Stomach (tissue), 4 donors: ENCODE data around the gene KHK.

Source experiments
- CTCF ChIP-seq, 7 experiments: fragments of 450-650 bp in 4 of 7; fragments of 200-600 bp in 3 of 7; sonication (generic) in 3 of 7; IDR thresholded peaks; one replicate each; pipeline ENCODE4 v1.5.1; 2016 to 2019; ENCODE audit warnings: antibody characterized with exemption in 7 of 7, control low read depth in 2 of 7, mild to moderate bottlenecking in 1 of 7
- POLR2A ChIP-seq, 4 donors: fragments of 450-650 bp; IDR thresholded peaks; one replicate each; pipeline ENCODE4 v1.6.1; 2016; ENCODE audit warnings: antibody characterized with exemption in 4 of 4, control low read depth in 2 of 4, mild to moderate bottlenecking in 1 of 4, moderate library complexity in 1 of 4
- POLR2AphosphoS5 ChIP-seq, 3 donors: sonication (generic); formaldehyde crosslinking; IDR thresholded peaks; one replicate each; pipeline ENCODE4 v1.6.1; 2016; ENCODE audit warnings: antibody characterized with exemption in 3 of 3

DNA sequence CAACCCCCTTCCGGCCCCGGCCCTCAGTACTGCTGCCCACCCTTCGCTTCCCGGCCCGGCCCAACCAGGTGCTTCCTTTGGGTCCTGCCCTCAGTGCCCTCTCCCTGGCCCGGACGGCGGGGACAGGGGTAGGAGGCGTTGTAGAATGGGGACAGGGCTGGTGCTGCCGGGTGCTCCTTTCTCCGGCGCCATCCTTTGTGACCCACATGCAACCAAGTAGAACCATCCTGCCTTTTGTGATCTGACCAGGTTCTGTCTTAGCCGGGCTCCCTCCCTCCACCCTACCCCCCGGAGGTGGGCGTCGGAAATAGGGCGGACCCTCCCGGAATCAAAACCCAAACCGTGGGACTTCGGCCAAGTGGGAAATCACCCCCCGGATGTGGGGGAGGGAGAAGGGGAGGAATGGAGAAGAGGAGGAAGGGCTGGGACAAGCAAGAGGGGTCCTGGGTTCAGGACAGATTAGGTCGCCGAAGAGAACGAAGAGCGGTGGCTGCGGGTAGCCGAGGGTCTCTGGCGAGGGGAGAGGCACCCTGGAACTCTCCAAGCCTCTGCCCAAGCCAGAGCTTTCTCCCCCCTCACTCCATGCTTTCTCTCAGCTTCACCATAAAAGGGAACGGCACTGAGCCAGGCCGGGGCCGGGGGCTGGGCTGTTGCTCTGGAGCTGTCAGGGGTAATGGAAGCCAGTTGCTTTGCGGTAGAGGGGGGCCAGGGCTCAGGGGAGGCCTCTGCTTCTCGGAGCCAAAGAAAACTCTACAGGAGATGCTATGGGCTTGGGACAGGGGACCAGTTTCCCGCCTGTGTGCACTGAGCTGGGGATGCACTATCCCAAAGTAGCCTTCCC lies 14.4 kb upstream of the KHK start:
- no peak for TF ChIP-seq POLR2A (IDR thresholded peaks at IDR 0.05)
- no peak for TF ChIP-seq CTCF (IDR thresholded peaks at IDR 0.05)
- TF ChIP-seq POLR2AphosphoS5 (IDR thresholded peaks at IDR 0.05), result peak in 2 of 3 donors; percentile 19 to 36
